WTC11 (cell line): ENCODE results near the gene CPXM1. TPM values are rescaled to one million over a fixed set of nuclear protein-coding genes. Genes with fewer than 3 reads are reported as not detected.

Experiments used
- ATAC-seq: fragments of 200-7000 bp; cut with Tn5 transposase; 2 replicates; pipeline ENCODE4 v1.10.0; 2021; ENCODE audit warnings: mild to moderate bottlenecking, moderate library complexity
- CTCF ChIA-PET: fragments of 300-600 bp; sonication (Branson Sonifier 250); formaldehyde crosslinking; loops from one replicate; lab custom pipeline; 2021; ENCODE audit warnings: antibody characterized with exemption; lab: Charles Lee
- POLR2A ChIA-PET: fragments of 350-600 bp; sonication (Branson Sonifier 250); formaldehyde crosslinking; loops from one replicate; lab custom pipeline; 2021; ENCODE audit warnings: antibody characterized with exemption; lab: Charles Lee
- DNase-seq: peaks from one replicate; pipeline ENCODE4 v3.0.0; 2021; ENCODE audit warnings: low spot score
- H3K27ac Mint-ChIP-seq: 2 replicates; pipeline ENCODE4 v1.8.0; 2021; ENCODE audit warnings: mixed read lengths
- H3K27me3 Mint-ChIP-seq: 2 replicates; pipeline ENCODE4 v1.8.0; 2021; ENCODE audit warnings: low read depth, mild to moderate bottlenecking, moderate library complexity, mixed read lengths
- H3K36me3 Mint-ChIP-seq: 2 replicates; pipeline ENCODE4 v1.8.0; 2021; ENCODE audit warnings: mixed read lengths
- H3K4me1 Mint-ChIP-seq: 2 replicates; pipeline ENCODE4 v1.8.0; 2022; ENCODE audit warnings: mixed read lengths
- H3K4me3 Mint-ChIP-seq: 2 replicates; pipeline ENCODE4 v1.8.0; 2021; ENCODE audit warnings: mild to moderate bottlenecking, moderate library complexity, mixed read lengths
- H3K9me3 Mint-ChIP-seq: 2 replicates; pipeline ENCODE4 v1.8.0; 2021; ENCODE audit warnings: mixed read lengths
- ATF2 ChIP-seq: sonication (generic); formaldehyde crosslinking; IDR thresholded peaks from 2 replicates; pipeline ENCODE4 v1.8.1; 2022; ENCODE audit warnings: low read depth, missing genetic modification reagents, borderline replicate concordance
- CDX4 ChIP-seq: fragments of 250-450 bp; sonication (Bioruptor Pico); IDR thresholded peaks from 2 replicates; pipeline ENCODE4 v1.9.0; 2021; ENCODE audit warnings: moderate library complexity, mild to moderate bottlenecking, inconsistent platforms, borderline replicate concordance
- E2F4 ChIP-seq: sonication (generic); formaldehyde crosslinking; IDR thresholded peaks from 2 replicates; pipeline ENCODE4 v1.8.1; 2022; ENCODE audit warnings: low read depth, mild to moderate bottlenecking, moderate library complexity, missing genetic modification reagents, borderline replicate concordance
- ELF4 ChIP-seq: sonication (generic); formaldehyde crosslinking; IDR thresholded peaks from 2 replicates; pipeline ENCODE4 v1.8.1; 2022; ENCODE audit warnings: low read depth, mild to moderate bottlenecking, moderate library complexity, missing genetic modification reagents
- ERG ChIP-seq: fragments of 250-450 bp; sonication (Bioruptor Pico); IDR thresholded peaks from 2 replicates; pipeline ENCODE4 v1.8.0; 2021; ENCODE audit warnings: mild to moderate bottlenecking
- ESRRA ChIP-seq: sonication (generic); formaldehyde crosslinking; IDR thresholded peaks from 2 replicates; pipeline ENCODE4 v1.8.1; 2022; ENCODE audit warnings: mild to moderate bottlenecking, missing genetic modification reagents, borderline replicate concordance
- FOXK1 ChIP-seq: sonication (generic); formaldehyde crosslinking; IDR thresholded peaks from 2 replicates; pipeline ENCODE4 v1.8.0; 2022; ENCODE audit warnings: mild to moderate bottlenecking, moderate library complexity, missing genetic modification reagents
- GTF2I ChIP-seq: fragments of 250-450 bp; sonication (Bioruptor Pico); conservative IDR thresholded peaks from 2 replicates; pipeline ENCODE4 v1.4.0; 2021; ENCODE audit warnings: mild to moderate bottlenecking
- MLX ChIP-seq: sonication (generic); formaldehyde crosslinking; IDR thresholded peaks from 2 replicates; pipeline ENCODE4 v1.8.1; 2023; ENCODE audit warnings: mild to moderate bottlenecking, missing genetic modification reagents, moderate library complexity
- MXD4 ChIP-seq: fragments of 250-450 bp; sonication (Bioruptor Pico); IDR thresholded peaks from 2 replicates; pipeline ENCODE4 v1.8.0; 2021; ENCODE audit warnings: mild to moderate bottlenecking, moderate library complexity, borderline replicate concordance
- STAT6 ChIP-seq: sonication (generic); formaldehyde crosslinking; conservative IDR thresholded peaks from 2 replicates; pipeline ENCODE4 v1.8.1; 2023; ENCODE audit warnings: mild to moderate bottlenecking, low read depth, missing genetic modification reagents, moderate library complexity
- TP53 ChIP-seq: sonication (generic); formaldehyde crosslinking; IDR thresholded peaks from 2 replicates; pipeline ENCODE4 v1.8.1; 2023; ENCODE audit warnings: mild to moderate bottlenecking, missing genetic modification reagents
- ZMAT4 ChIP-seq: fragments of 250-450 bp; sonication (Bioruptor Pico); IDR thresholded peaks from 2 replicates; pipeline ENCODE4 v1.9.0; 2021; ENCODE audit warnings: mild to moderate bottlenecking
- ZNF121 ChIP-seq: sonication (generic); formaldehyde crosslinking; IDR thresholded peaks from 2 replicates; pipeline ENCODE4 v1.8.0; 2023; ENCODE audit warnings: missing genetic modification reagents
- ZNF416 ChIP-seq: fragments of 250-450 bp; sonication (Bioruptor Pico); IDR thresholded peaks from 2 replicates; pipeline ENCODE4 v1.9.0; 2021; ENCODE audit warnings: mild to moderate bottlenecking, inconsistent platforms
- ZNF423 ChIP-seq: fragments of 250-450 bp; sonication (Bioruptor Pico); IDR thresholded peaks from 2 replicates; pipeline ENCODE4 v2.1.2; 2022; ENCODE audit warnings: mild to moderate bottlenecking, moderate library complexity
- ZNF512 ChIP-seq: sonication (generic); formaldehyde crosslinking; IDR thresholded peaks from 2 replicates; pipeline ENCODE4 v1.8.1; 2022; ENCODE audit warnings: missing genetic modification reagents, borderline replicate concordance
- ZNF671 ChIP-seq: fragments of 250-450 bp; sonication (Bioruptor Pico); IDR thresholded peaks from 2 replicates; pipeline ENCODE4 v1.8.0; 2021; ENCODE audit warnings: mild to moderate bottlenecking
- total RNA-seq: library from RNA; stranded (reverse); gene quantifications from 3 replicates; pipeline ENCODE4 v1.2.3, GENCODE V29; 2021

The CPXM1 gene
- total RNA-seq, 1 experiment from 2014 or later = 51.2 TPM

- Mint-ChIP-seq H3K9me3 (no peaks in the 10 kb centered on the region), H3K4me1 (peaks cover 14% of the 10 kb centered on the region), H3K27ac (no peak overlapping the region), H3K4me3 (no peak overlapping the region), H3K27me3 (peaks cover 5% of the 10 kb centered on the region; the same call in 1 of the 2 replicates), H3K36me3 (peaks cover 22% of the 10 kb centered on the region)
- ChIA-PET POLR2A (interaction anchor here (0.5 kb wide), 1 partner anchor 131 kb away, joined by 3 read pairs; no protein-coding TSS in a partner anchor), CTCF (interaction anchor here (0.7 to 1.0 kb wide), 2 partner anchors 57 to 107 kb away, joined by 3 read pairs; no protein-coding TSS in a partner anchor)
- TF ChIP-seq TP53 (CRISPR knock-in tag) (no peak), STAT6 (no peak), ZNF512 (CRISPR knock-in tag) (no peak), ZNF423 (CRISPR knock-in tag) (no peak), ZNF121 (CRISPR knock-in tag) (no peak), ZMAT4 (CRISPR knock-in tag) (no peak), ERG (CRISPR knock-in tag) (no peak), ZNF671 (no peak), ESRRA (CRISPR knock-in tag) (no peak), GTF2I (no peak), MLX (CRISPR knock-in tag) (no peak)
- TF ChIP-seq, all 79 proteins: peak for 0
- no peak for DNase-seq
- no peak for ATAC-seq
Observed at GRCh38 chr20:2795451-2795850, 5.0 kb downstream of the CPXM1 start.

- peaks cover 13% of the 10 kb centered on the region for H3K4me1 Mint-ChIP-seq
- ATAC-seq (no peak), DNase-seq (no peak)
- H3K27me3 Mint-ChIP-seq = peaks cover 5% of the 10 kb centered on the region; the same call in 1 of the 2 replicates
- H3K9me3 Mint-ChIP-seq = no peaks in the 10 kb centered on the region
- CTCF ChIA-PET = interaction anchor here (0.7 to 1.0 kb wide), 2 partner anchors 57 to 106 kb away, joined by 3 read pairs; no protein-coding TSS in a partner anchor
- no peak for TF ChIP-seq GTF2I
- TF ChIP-seq MXD4 (CRISPR knock-in tag) = no peak
- TF ChIP-seq ZNF512 (CRISPR knock-in tag) = no peak
- no peak for TF ChIP-seq E2F4 (CRISPR knock-in tag)
- no peak for TF ChIP-seq CDX4 (CRISPR knock-in tag)
- no peak for TF ChIP-seq ZNF416 (CRISPR knock-in tag)
- TF ChIP-seq FOXK1 (CRISPR knock-in tag) = no peak
- TF ChIP-seq ATF2 (CRISPR knock-in tag) = no peak
- TF ChIP-seq ELF4 (CRISPR knock-in tag) = no peak
- H3K36me3 Mint-ChIP-seq = peaks cover 22% of the 10 kb centered on the region
- POLR2A ChIA-PET = interaction anchor here (0.5 kb wide), 1 partner anchor 130 kb away, joined by 3 read pairs; no protein-coding TSS in a partner anchor
- H3K4me3 Mint-ChIP-seq = no peak overlapping the region
- H3K27ac Mint-ChIP-seq = no peak overlapping the region
Observed at GRCh38 chr20:2794866-2795447, 5.5 kb downstream of the CPXM1 start.
